ENCODE results near the gene ARHGAP35. TPM values are rescaled to one million over a fixed set of nuclear protein-coding genes. Genes with fewer than 3 reads are reported as not detected.

Gene ARHGAP35
- 14.9 and 19.1 TPM in 2 replicates for total RNA-seq

DNA sequence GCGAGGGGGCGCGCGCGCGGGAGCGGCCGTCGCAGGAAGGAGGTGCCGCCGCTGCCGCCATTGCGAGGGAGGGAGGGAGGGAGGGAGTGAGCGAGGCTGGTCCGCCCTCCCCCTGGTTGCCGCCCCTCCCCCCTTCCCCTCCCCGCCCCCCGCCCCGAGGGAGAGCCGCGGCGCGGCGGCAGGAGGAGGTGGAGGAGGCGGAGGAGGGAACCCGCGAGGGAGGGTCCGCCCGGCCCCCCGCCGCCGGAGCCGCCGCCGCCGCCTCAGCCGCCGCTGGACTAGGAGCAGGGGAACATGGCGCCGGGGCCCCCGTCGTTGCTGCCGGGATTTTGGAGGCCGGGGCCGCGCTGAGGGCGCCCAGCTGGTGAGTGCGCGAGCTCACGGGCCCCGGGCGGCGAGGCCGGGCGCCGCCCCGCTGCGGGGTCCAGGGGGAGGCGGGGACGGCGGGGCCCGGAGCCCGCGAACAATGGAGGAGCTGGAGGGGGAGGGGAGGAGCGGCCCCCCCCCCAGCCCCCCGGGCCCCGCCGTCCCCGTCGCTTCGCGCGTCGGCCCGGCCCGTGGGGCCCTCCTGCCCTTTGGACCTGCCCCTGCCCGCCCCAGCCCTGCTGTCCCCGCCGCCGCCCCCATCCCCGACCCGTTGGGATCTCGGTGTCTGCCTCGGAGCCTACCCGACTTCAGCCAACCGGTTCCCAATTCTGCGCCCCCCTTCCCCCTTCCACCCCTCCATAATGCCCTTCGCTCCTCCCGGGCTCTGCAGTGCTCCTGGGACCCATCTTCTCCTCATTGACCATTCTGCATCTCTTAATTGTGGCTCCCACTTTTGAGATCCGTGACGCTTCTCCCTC is at the start of gene ARHGAP35:
TSS of gene ARHGAP35 (plus strand) at position 152 of the 845 bp plus-strand sequence. CDS start 57,679 bp downstream, outside the sequence.

DNA sequence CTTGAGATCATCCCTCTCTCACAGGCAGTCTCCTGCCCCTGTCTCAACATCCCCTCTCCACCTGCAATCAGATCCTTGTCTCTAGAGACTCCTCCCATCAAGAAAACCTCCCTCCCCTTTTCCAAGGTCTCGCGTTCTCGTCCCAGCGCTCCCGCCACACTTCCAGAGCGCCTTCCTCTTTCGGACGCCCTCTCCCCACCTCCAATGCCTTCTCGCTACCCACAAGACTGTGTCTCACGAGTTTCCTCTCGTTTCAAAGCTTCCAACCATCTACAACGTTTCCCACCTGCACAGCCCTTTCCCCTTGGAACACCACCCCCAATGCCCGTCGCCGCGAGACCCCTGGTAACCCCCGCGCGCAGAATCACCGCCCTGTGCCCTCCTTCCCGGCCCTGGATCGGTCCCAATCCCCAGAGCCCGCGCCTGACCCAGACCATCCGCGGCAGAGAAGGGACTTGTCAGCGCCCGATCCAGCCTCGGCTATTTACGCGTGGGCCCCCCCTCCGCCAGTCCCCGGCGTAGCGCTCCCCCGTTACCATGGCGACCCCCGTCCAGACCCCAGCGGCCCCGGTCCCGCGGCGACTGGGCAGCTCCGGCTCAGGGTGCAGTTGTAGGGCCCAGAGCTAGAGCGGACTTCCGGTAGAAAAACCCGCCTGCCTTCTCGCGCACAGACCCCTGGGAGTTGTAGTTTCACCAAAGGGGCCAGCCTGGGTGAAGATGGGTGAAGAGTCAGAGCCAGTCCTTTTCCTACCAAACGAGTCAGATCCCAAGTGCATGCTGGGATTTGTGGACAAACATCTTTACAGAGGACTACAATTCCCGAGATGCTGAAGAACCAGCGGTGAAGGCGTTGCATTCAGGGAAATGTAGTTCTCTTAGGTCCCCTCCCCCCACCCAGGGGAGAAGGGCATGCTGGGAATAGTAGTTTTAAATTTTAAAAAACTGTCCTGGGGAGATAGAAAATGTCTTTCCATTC is 10.3 kb upstream of the ARHGAP35 start, which contains the start of gene AP2S1:
TSS of gene AP2S1 (minus strand) at position 619 of the 976 bp plus-strand sequence. CDS start at position 539, 80 bp downstream.

Other genes with a start within 250 kb of the ARHGAP35 start
- gene PTGIR, start 235.9 kb upstream of the ARHGAP35 start, total RNA-seq, result 0.32 and 1.4 TPM in 2 replicates
- gene GNG8, start 224.8 kb upstream of the ARHGAP35 start, total RNA-seq, result not detected in 2 replicates
- gene DACT3, start 199.8 kb upstream of the ARHGAP35 start, total RNA-seq, result 0.15 TPM in 1 of 2 replicates, not detected in the other
- gene PRKD2, start 143.9 kb upstream of the ARHGAP35 start, total RNA-seq, result 28.9 and 37.7 TPM in 2 replicates
- gene FKRP, start 114.9 kb upstream of the ARHGAP35 start, total RNA-seq, result 13.8 and 16.6 TPM in 2 replicates
- 59.7 and 65.3 TPM in 2 replicates for gene STRN4, start 114.5 kb upstream of the ARHGAP35 start, total RNA-seq
- 60.7 and 96.7 TPM in 2 replicates for gene SLC1A5, start 72.4 kb upstream of the ARHGAP35 start, total RNA-seq
- 153 and 219 TPM in 2 replicates for gene AP2S1, start 10.2 kb upstream of the ARHGAP35 start, total RNA-seq
- not detected in 2 replicates for gene NPAS1, start 158.8 kb downstream of the ARHGAP35 start, total RNA-seq
- gene TMEM160, start 187.6 kb downstream of the ARHGAP35 start, total RNA-seq, result 40.6 and 54.1 TPM in 2 replicates

Measured in epithelial cell of umbilical artery (primary cell).